GM12892 (cell line): ENCODE measurements around the gene LSMEM2.

Source experiments
- POLR2A ChIP-seq: IDR thresholded peaks from 2 replicates; pipeline ENCODE4 v1.6.1; 2011; ENCODE audit warnings: low read depth, low read length, control low read depth
- POLR2AphosphoS5 ChIP-seq: IDR thresholded peaks from 2 replicates; pipeline ENCODE4 v1.6.1; 2011; ENCODE audit warnings: low read depth, low read length, control low read depth
- TAF1 ChIP-seq: IDR thresholded peaks from 2 replicates; pipeline ENCODE4 v1.6.1; 2011; ENCODE audit warnings: low read depth, mild to moderate bottlenecking, control low read depth, low read length, borderline replicate concordance

DNA sequence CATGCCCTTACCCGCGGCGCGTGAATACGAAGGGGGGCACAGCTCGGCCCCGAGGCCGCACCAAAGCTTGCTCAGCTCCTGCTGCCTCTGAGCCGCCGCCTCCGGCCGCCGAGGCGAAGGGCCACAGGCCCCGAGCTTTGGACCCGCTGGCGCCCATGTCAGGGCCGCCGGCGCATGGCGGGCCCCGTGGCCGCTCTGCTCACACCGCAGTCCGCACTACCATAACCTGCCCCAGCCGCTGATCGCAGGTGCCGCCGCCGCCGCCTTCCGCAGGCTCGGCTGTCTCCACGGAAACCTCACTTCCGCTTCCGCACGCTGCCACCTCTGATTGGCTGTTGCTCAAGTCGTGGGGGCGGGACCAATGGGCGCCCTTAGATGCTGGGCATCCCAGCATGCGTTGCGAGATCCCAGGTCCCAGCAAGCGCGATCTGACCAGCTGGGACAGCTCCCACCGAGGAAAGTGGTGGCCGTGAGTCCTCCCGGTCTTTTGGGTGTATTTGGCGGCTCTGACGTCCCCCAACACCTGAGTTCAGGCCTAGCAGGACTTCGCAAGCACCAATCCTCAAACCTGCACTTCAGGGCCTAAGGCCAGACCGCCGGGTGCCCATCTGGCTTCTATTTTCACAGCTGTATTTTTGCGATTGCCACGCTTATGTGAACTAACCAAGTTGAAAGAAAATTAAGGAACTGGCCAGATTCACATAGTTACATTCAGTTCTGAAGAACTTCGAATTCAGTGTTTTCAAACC, 49.2 kb downstream of the LSMEM2 start, which contains the start of gene TUSC2:
- TF ChIP-seq POLR2A, result peak; percentile 80
- TF ChIP-seq TAF1, result peak; percentile 74; the same call in 1 of the 2 replicates
- TF ChIP-seq POLR2AphosphoS5, result peak; percentile 68
